HG03378 (cell line): Measurements from ENCODE around the gene C15orf39.

Experiments
- ATAC-seq: cut with Tn5 transposase; IDR thresholded peaks from one replicate; pipeline ENCODE4 v1.9.1; 2021; ENCODE audit warnings: mild to moderate bottlenecking, moderate library complexity; ENCODE audit not compliant: unreplicated experiment

C15orf39 gene

GRCh38 chr15:75195122-75195765 is 6.4 kb upstream of the C15orf39 start:
- ATAC-seq = no peak

- no peak for ATAC-seq
Measured at GRCh38 chr15:75195766-75196241, 5.9 kb upstream of the C15orf39 start.

- ATAC-seq = no peak
Measured at GRCh38 chr15:75197062-75197630, 4.5 kb upstream of the C15orf39 start.

- no peak for ATAC-seq
Measured at GRCh38 chr15:75198560-75199356, 2.9 kb upstream of the C15orf39 start.

DNA sequence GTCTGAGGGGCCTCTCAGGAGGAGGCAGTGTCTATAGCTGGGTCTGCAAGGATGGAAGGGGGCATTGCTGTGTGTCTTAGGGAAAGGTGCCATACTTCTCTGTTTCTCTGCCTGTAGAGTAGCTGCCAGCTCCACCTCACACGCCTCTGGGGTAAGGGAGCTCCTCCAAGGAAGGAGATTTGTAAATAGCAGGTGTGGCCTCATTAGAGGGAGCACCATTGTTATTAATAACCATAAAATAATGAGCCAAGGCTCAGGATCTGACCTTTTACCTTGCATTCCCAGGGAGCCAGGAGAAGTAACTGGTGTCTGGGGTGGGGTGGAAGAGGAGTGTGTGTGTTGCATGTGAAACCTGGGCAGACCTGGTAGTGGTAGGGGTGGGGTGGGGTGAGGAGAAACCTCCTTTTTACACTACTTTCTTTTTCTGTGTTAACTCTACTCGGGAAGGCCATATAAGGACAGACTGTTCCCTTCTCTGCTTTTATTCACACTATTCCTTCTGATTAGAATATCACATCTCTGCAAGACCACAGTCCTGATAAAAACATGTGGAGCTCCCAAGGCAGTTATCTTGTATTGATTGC is 2.2 kb upstream of the C15orf39 start:
- no peak for ATAC-seq

DNA sequence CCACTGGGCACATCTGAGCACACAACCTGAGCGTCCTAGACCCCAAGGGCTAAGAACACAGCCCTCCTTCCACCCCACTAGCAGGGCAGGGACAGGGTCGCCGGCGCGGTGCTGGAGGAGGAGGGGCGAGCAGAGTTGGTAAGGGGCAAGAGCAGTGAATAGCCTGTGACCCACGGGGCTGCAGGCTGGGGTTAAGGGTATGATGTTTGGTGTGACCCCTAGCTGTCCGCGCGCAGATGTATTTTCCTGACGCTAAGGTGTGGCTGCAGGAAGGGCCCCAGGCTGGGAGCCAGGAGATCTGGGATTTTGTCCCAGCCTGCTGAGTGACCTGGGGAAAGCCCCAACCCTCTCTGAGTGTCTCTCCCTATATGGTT is 1.3 kb upstream of the C15orf39 start:
- ATAC-seq = no peak

DNA sequence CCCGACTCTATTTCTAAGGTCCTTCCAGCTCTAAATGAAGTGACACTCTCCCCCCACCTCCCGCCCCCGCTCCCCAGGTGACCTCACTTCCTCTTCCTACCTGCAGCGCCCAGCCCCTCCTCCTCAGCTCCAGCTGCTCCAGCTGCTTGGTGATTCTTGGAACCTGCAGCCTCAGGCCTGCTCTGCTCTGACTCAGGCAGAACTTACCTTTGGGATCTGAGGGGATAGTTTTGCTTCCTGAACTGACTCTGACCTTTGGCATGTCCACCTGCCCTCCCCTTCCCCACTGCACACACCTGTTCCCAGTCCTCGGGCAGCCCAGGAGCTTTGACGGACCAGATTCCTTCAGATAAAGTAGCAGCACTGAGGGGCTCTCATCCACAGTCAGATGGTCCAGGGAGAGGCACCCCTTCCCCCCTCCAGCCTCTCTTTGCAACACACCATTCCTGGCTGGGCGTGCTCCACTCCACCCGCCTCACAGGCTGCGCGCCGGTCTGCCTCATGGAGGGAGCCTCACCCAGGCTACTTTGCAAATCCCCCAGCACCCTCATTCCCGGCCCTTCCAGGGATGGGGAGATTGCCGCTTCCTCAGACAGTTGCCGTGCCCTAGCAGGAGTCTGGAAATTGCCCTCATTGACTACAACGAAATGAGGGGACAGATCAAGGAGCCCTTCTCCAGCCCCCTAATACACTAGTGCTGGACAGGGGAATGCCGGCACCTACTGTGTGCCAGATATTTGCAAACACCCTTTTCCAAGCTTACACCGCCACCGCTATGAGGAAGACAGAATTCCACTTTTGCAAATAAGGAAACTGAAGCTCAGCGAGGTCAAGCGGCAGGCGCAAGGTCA is 692 bp upstream of the C15orf39 start:
- ATAC-seq = no peak

DNA sequence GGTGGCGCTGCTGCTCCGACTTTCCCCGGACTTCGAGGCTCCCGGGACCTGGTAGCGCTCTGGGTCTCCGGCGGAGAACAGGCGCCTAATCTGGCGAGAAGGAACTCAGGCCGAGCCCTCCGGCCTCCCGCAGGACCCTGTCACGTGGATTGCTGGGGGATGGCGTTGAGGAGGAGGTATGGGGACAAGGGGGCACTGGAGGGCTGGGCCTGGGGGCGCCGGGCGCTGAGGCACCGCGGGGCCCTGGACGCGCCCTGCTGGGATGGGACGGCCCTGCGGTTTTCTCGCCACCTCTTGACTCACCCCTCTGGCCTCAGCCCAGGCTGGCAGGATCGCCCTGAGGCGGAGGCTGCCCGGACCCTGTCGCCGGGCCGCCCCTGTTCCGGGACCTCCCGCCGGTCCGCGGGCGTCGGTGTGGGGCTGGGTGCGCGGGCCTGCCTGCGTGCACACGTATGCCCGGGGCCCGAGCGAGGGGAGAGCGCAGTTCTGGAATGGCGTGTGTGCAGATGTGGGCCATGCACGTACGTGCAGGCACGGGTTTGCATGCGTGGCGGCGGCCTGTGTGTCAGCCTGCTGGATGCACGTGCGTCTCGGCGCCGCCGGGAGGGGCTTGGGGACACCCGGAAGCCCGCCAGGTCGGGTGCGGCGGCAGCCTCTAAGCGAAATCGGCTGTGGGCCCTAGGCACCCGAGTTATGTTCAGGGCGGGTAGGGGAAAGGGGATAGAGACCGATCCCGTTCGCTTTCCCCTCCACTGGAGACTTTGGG is 752 bp downstream of the C15orf39 start:
- ATAC-seq = no peak

DNA sequence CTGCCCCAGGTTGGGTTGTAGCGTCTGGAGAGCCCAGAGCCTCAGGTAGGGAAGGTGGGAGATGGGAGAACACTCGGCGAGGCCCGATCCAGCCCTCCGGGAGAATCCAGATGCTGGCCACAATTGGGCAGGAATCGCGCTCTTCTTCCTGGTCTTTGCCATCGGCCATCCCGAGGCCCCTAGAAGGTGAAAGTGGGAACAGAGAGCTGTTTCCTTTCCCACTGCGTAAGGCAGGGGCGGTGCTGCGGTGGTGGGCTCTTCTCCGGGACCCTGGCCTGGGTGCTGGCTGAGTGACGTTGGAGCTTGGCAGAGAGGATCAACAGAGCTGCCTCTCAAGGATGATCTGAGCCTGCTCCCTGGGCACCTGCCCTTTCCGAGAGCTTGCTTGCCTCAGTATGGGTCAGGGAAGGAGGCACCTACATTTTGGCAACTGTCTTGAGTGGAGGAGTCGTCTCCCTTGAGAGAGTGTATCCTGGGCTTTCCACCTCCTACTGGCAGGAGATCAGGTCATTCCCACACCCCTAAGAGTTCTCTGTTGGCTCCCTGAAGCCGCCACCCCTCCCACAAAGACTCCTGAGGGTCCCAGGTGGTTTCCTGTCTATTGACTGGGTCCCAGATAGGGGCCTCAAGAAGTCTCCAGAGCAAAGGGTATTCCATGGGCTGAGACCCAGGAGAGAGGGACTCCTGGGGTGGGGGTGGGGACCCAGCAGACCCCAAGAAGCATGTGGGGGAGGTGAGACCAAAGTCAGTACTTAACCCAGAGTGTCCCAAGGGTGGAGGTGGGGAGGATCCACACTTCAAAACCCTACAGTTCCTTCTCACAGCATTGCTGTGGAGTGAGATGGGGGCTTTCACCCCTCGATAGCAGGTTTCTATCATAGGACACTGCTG is 1.6 kb downstream of the C15orf39 start:
- no peak for ATAC-seq

DNA sequence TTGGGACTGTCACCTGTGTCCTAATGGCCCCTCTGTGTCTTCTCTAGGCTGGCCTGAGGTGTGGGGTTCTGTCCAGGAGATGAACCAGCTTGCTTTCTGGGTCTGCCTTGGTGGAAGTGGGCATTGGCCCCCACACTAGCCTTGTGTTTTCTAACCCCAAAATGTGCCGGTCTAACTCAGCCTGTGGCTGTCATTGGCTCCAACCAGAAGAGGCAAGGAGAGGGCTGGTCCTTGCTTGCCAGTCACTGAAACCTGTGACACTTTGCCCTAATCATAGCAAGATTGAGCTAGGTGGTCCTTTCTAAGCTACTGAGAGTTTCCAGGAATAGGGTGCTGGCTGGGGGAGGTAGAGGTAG is 2.2 kb downstream of the C15orf39 start:
- no peak for ATAC-seq

DNA sequence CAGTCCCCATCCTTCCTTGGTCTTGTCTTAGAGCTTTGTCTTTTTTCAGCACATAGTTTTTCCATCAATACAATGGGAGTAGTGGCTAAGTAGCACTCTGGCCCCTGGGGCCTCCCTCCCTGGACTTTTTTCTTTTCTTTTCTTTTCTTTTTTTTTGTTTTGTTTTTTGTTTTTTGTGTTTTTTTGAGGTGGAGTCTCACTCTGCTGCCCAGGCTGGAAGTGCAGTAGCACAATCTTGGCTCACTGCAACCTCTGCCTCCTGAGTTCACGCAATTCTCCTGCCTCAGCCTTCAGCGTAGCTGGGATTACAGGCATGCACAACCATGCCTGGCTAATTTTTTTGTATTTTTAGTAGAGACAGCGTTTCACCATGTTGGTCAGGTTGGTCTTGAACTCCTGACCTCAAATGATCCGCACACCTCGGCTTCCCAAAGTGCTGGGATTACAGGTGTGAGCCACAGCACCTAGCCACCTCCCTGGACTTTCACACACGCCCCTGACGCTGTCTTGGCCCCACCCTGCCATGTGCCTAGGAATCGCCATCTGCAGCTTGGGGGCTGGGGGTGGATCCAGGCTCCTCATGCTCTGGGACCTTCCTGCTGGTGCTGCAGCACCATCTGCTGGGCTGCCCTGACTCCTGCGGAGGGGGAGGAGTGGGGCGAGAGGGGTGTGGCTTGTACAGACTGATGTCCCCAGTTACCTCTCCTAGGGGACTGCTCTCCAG is 2.8 kb downstream of the C15orf39 start:
- no peak for ATAC-seq

DNA sequence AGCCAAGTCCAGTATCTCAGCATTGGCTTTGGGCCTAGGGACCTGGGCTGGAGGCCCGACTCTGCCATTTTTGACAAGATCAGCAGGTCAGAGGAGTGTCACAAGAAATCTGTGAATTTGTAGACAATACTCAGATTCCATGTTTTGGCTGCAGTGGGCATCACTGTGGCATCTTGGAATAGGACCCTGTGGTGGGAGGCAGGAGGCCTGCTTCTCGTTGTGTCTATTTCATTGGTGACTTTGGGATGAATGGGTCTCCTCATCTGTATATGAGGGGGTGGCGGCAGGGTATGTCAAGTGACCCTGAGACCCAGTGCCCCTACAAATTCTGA is 3.3 kb downstream of the C15orf39 start:
- ATAC-seq = no peak

- no peak for ATAC-seq
Measured at GRCh38 chr15:75206006-75206405, 4.3 kb downstream of the C15orf39 start.

- no peak for ATAC-seq
Measured at GRCh38 chr15:75206803-75207617, 5.3 kb downstream of the C15orf39 start.

- ATAC-seq = no peak
Measured at GRCh38 chr15:75207618-75208500, 6.2 kb downstream of the C15orf39 start.

GRCh38 chr15:75208501-75209288 is 7.0 kb downstream of the C15orf39 start:
- no peak for ATAC-seq
